ENCODE data around the gene CAPS. TPM values are rescaled to one million over a fixed set of nuclear protein-coding genes. Genes with fewer than 3 reads are reported as not detected.
A peak's percentile ranks its signal among the peaks of the same experiment; 100 is the strongest.

The CAPS gene
- total RNA-seq (2021) = 2.3 and 2.5 TPM in 2 replicates
- long read RNA-seq, partial matches to known transcripts = 0 of 2 reads
- long read RNA-seq, other reads (novel, unspliced or antisense) = 2 of 2 reads

DNA sequence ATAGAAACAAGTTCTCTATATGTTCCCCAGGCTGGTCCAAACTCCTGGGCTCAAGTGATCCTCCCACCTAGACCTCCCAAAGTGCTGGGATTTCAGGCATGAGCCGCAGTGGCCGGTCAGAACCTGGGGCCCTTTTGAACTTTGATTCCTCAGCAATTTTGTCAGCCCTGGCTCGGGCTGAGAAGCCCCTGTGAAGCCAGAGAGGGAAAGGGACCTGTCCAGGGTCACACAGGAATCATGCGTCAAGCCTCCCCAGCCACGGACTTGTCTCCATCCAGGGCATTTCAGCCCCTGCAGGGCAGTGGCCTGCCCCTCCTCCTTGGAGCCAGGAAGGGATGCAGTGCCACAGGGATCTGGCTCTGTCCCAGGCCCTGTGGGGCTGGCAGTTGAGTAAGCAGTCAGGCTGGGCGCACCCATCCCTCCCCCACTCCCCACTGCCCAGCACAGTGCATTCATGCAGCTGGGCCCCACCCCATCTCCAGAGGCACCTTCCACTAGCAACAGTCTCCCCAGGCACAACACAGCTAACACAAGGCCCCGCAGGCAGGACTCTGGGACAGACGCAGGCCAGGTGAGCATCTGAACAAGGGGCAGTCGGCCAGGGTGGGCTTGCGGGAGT lies at the start of gene CAPS:
TSS of gene CAPS (plus strand) at position 516 of the 619 bp plus-strand sequence. CDS start 153 bp downstream, outside the sequence.
- H4K8ac ChIP-seq (replicated peaks; ENCODE audit: insufficient read length, low read depth, low read length) = no peak within 1 kb of the TSS
- no peak within 1 kb of the TSS for H3K23ac ChIP-seq (ENCODE audit: insufficient read length, low read depth, low read length)
- peaks cover 11 to 32% (median 22%) of the 10 kb centered on the region in 3 experiments for H3K36me3 Mint-ChIP-seq (ENCODE audit: insufficient read depth in 1 of 3, low read depth in 3 of 3)
- no peak within 1 kb of the TSS for H3K4ac ChIP-seq (ENCODE audit: low read depth, low read length)
- H3K9ac ChIP-seq (ENCODE audit: extremely low read depth, insufficient read length, low read length) = no peak within 1 kb of the TSS
- no peak within 1 kb of the TSS for H3K56ac ChIP-seq (ENCODE audit: insufficient read length, low read depth, low read length)
- no peak within 1 kb of the TSS for H2BK120ac ChIP-seq (ENCODE audit: low read depth, low read length, poor library complexity, severe bottlenecking)
- peak within 1 kb of the TSS; percentile 55 to 78 (median 57); a peak in 3 of 7 replicates for H3K27ac Mint-ChIP-seq
- H3K9me3 Mint-ChIP-seq = no peaks in the 10 kb centered on the region
- no peaks in the 10 kb centered on the region for H3K4me1 ChIP-seq (ENCODE audit: insufficient read depth, low read length)
- no peaks in the 10 kb centered on the region for H3K79me2 ChIP-seq (ENCODE audit: insufficient read depth, low read length)
- no peak within 1 kb of the TSS for H2BK15ac ChIP-seq (ENCODE audit: low read depth, low read length)
- H4K5ac ChIP-seq (ENCODE audit: insufficient read length, low read depth, low read length) = no peak within 1 kb of the TSS
- H4K20me1 ChIP-seq (ENCODE audit: control insufficient read depth, insufficient read depth, insufficient read length) = no peaks in the 10 kb centered on the region
- no peak within 1 kb of the TSS for H3K27ac ChIP-seq (ENCODE audit: insufficient read length, low read depth, low read length)
- no peaks in the 10 kb centered on the region for H3K23me2 ChIP-seq (ENCODE audit: insufficient read length, low read depth, low read length, poor library complexity, severe bottlenecking)
- H2BK20ac ChIP-seq (ENCODE audit: low read depth, low read length, poor library complexity, severe bottlenecking) = no peak within 1 kb of the TSS
- no CpG with 5 or more reads among the region's 10 CpGs for WGBS (ENCODE audit: extremely low coverage, insufficient read length, low lambda C conversion rate)
- H3K27me3 Mint-ChIP-seq (ENCODE audit: low read depth) = no peaks in the 10 kb centered on the region; the same call in 1 of the 2 replicates
- no peak within 1 kb of the TSS for H2BK5ac ChIP-seq (ENCODE audit: insufficient read length, low read length)
- H3K4me2 ChIP-seq (ENCODE audit: insufficient read depth, insufficient read length, low read length) = no peak within 1 kb of the TSS
- no peaks in the 10 kb centered on the region for H3K4me1 Mint-ChIP-seq
- no peak within 1 kb of the TSS for H3K4me3 Mint-ChIP-seq
- H3K14ac ChIP-seq (ENCODE audit: insufficient read depth, low read length) = no peak within 1 kb of the TSS
- H3T11ph ChIP-seq (ENCODE audit: low read length) = no peak within 1 kb of the TSS
- H3K27me3 ChIP-seq (ENCODE audit: insufficient read depth, low read length) = no peaks in the 10 kb centered on the region
- no peak for DNase-seq
- no peaks in the 10 kb centered on the region for H3K79me1 ChIP-seq (ENCODE audit: insufficient read depth, low read depth, low read length, poor library complexity, severe bottlenecking)
- H2BK12ac ChIP-seq (ENCODE audit: insufficient read length, low read depth, low read length) = no peak within 1 kb of the TSS
- TF ChIP-seq, protein P1, sequence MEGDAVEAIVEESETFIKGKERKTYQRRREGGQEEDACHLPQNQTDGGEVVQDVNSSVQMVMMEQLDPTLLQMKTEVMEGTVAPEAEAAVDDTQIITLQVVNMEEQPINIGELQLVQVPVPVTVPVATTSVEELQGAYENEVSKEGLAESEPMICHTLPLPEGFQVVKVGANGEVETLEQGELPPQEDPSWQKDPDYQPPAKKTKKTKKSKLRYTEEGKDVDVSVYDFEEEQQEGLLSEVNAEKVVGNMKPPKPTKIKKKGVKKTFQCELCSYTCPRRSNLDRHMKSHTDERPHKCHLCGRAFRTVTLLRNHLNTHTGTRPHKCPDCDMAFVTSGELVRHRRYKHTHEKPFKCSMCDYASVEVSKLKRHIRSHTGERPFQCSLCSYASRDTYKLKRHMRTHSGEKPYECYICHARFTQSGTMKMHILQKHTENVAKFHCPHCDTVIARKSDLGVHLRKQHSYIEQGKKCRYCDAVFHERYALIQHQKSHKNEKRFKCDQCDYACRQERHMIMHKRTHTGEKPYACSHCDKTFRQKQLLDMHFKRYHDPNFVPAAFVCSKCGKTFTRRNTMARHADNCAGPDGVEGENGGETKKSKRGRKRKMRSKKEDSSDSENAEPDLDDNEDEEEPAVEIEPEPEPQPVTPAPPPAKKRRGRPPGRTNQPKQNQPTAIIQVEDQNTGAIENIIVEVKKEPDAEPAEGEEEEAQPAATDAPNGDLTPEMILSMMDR (conservative IDR thresholded peaks at IDR 0.05) = no peak
- no peak within 1 kb of the TSS for H4K91ac ChIP-seq (ENCODE audit: insufficient read length, low read depth, low read length)
- H2AK5ac ChIP-seq (ENCODE audit: insufficient read length, low read length) = no peak within 1 kb of the TSS
- no peak within 1 kb of the TSS for H2AFZ ChIP-seq (ENCODE audit: low read length)
- no peak within 1 kb of the TSS for H3K18ac ChIP-seq (ENCODE audit: insufficient read length, low read depth, low read length)
- no peaks in the 10 kb centered on the region for H3K9me3 ChIP-seq (ENCODE audit: control insufficient read depth, low read depth, low read length)
